ENCODE measurements around the gene CYB561D1.

The CYB561D1 gene

GRCh38 chr1:109546311-109547109 is 52.6 kb downstream of the CYB561D1 start (continued):
- TF ChIP-seq, protein P1, sequence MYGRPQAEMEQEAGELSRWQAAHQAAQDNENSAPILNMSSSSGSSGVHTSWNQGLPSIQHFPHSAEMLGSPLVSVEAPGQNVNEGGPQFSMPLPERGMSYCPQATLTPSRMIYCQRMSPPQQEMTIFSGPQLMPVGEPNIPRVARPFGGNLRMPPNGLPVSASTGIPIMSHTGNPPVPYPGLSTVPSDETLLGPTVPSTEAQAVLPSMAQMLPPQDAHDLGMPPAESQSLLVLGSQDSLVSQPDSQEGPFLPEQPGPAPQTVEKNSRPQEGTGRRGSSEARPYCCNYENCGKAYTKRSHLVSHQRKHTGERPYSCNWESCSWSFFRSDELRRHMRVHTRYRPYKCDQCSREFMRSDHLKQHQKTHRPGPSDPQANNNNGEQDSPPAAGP (tag by site-specific recombination; IDR thresholded peaks at IDR 0.05): no peak
- TF ChIP-seq HOXA7 (CRISPR knock-in tag; IDR thresholded peaks at IDR 0.05; ENCODE audit: borderline replicate concordance): no peak
- TF ChIP-seq ZNF366 (tag by site-specific recombination; conservative IDR thresholded peaks at IDR 0.05): peak; percentile 68
- TF ChIP-seq ZNF677 (tag by site-specific recombination; IDR thresholded peaks at IDR 0.05): no peak
- 0 out of 2 replicates have a peak, but pooled peaks have one; percentile 24 for TF ChIP-seq SP7 (tag by site-specific recombination; IDR thresholded peaks at IDR 0.05)

DNA sequence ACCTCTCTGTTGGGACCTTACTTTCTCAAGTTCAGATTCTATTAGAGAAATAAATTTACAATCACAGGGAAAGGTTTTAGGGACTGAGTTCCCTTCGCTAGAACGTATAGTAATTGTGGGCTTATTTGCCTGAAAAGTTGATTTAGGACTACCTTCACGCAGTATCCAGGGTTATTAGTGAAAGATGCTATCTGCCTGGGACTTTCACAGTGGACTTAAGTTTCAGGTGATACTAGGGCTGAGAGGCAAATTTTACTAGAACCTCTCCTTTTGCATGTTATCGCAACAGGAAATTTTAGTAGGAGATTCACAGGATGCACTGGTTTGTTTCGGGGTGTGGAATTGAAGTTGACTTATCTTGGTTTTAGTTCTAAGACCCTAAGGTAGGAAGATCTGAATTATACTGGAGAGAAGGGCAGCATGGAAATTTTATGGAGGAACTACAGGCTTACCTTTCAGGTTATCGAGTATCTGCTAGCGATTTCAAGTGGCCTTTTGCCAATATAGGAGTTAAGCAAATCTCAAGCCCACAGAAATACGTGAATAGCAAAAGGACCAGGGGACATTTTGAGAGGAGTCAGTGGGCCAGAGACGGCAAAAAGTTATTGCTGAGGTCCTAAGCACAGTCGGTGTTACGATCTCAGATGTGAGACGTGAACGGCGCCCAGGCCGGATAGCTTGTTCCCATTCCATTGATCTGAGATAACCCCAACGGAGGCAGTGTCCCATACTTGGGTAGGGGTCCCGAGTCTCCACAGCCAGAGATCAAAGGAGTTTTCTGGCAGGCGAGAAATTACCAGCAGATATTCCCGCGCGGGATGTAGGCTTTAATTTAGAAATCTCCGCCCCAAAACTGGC is 53.8 kb downstream of the CYB561D1 start:
- TF ChIP-seq ZNF558 (tag by site-specific recombination; IDR thresholded peaks at IDR 0.05) (no peak), ZNF621 (tag by site-specific recombination; IDR thresholded peaks at IDR 0.05) (no peak), ZNF768 (tag by site-specific recombination; IDR thresholded peaks at IDR 0.05) (no peak), ZNF335 (tag by site-specific recombination; conservative IDR thresholded peaks at IDR 0.05) (0 out of 2 replicates have a peak, but pooled peaks have one; percentile 9), HOXA7 (CRISPR knock-in tag; IDR thresholded peaks at IDR 0.05; ENCODE audit: borderline replicate concordance) (no peak), ZNF184 (tag by site-specific recombination; IDR thresholded peaks at IDR 0.05) (0 out of 2 replicates have a peak, but pooled peaks have one; percentile 22), ZNF292 (tag by site-specific recombination; IDR thresholded peaks at IDR 0.05; ENCODE audit: borderline replicate concordance, low read depth) (no peak)
- Histone ChIP-seq H3K4me1 (ENCODE audit: control insufficient read depth, insufficient read depth, low read length) (peaks cover 6% of the 10 kb centered on the region; the same call in 1 of the 2 replicates), H3K27ac (ENCODE audit: extremely low read depth, low read depth, low read length) (peak overlapping the region; percentile 78), H3K4me3 (ENCODE audit: low read depth, low read length) (peak overlapping the region; percentile 57), H3K36me3 (ENCODE audit: control insufficient read depth in 2 of 2, insufficient read depth in 1 of 2, low read length in 2 of 2) (no peaks in the 10 kb centered on the region; a peak in 1 of 3 replicates), H3K9me3 (ENCODE audit: control insufficient read depth, insufficient read depth, low read depth, low read length) (no peaks in the 10 kb centered on the region)
- POLR2A ChIA-PET: interaction anchor here (0.6 to 3.1 kb wide), 34 partner anchors 9 to 734 kb away, joined by 3 to 44 read pairs (median 5); partner anchors contain the start of genes AHCYL1, AMIGO1, AMPD2 and ATXN7L2
- CTCF ChIA-PET: interaction anchor here (0.6 to 6.1 kb wide), 21 partner anchors 11 to 512 kb away, joined by 3 to 158 read pairs (median 7); no protein-coding TSS in a partner anchor

DNA sequence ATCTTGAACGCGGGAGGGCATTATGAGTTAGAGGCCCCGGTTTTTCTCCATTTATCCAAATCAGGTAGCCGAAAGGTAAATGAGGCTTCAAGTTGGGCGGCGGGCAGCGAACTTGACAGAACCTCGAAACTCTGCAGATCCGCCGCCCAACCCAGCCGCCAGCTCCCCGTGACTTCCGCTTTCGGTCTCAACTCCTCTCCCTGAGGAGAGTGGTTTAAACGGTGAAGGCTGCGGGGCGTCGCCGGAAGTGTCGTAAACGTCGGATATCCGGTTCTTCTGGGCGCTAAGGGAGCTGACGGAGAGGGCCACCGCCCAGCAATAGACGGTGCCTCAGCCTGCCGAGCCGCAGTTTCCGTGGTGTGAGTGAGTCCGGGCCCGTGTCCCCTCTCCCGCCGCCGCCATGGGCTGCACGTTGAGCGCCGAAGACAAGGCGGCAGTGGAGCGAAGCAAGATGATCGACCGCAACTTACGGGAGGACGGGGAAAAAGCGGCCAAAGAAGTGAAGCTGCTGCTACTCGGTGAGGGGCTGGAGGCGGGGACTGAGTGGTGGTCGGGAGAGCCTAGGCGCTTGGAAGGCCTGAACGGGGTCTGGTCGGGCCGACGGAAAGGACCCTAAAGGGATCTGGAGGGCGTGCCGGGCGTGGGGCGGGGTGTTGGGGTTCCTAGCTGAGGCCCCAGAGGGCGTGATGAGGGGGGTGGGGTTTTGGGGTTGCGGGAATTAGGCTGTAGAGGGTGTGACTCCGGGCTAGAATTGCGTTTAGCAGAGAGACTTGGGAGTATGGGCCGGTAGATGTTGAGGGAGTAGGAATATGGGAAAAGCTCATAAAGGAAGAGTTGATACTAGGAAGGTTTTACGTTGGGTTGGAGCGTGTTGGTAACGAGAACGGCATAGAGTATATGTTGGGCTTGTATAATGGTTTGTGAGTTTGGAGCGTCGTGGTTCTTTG is 54.7 kb downstream of the CYB561D1 start, which contains the start of gene GNAI3:
Gene GNAI3 (plus strand): TSS at position 295 of the 947 bp plus-strand sequence. CDS start 106 bp downstream, at position 401.
- CTCF ChIA-PET: interaction anchor here (0.6 to 3.1 kb wide), 18 partner anchors 11 to 511 kb away, joined by 3 to 32 read pairs (median 4); no protein-coding TSS in a partner anchor
- no peaks in the 10 kb centered on the region; a peak in 1 of 3 replicates for H3K36me3 ChIP-seq (ENCODE audit: control insufficient read depth in 2 of 2, insufficient read depth in 1 of 2, low read length in 2 of 2)
- H3K4me1 ChIP-seq (ENCODE audit: control insufficient read depth, insufficient read depth, low read length): peaks cover 6% of the 10 kb centered on the region; the same call in 1 of the 2 replicates
- H3K4me3 ChIP-seq (ENCODE audit: low read depth, low read length): peak within 1 kb of the TSS; percentile 57
- POLR2A ChIA-PET: interaction anchor here (0.7 to 3.1 kb wide), 38 partner anchors 9 to 735 kb away, joined by 3 to 44 read pairs (median 4); partner anchors contain the start of genes AHCYL1, AMIGO1, AMPD2 and ATXN7L2
- H3K9me3 ChIP-seq (ENCODE audit: control insufficient read depth, insufficient read depth, low read depth, low read length): no peaks in the 10 kb centered on the region
- H3K27ac ChIP-seq (ENCODE audit: extremely low read depth, low read depth, low read length): peak within 1 kb of the TSS; percentile 78
- TF ChIP-seq TRIM28 (IDR thresholded peaks at IDR 0.05; ENCODE audit: borderline replicate concordance, low read length) (no peak), ZNF596 (tag by site-specific recombination; IDR thresholded peaks at IDR 0.05) (no peak), ZNF274 (IDR thresholded peaks at IDR 0.05; ENCODE audit: low read length) (no peak), ZNF274 (tag by site-specific recombination; IDR thresholded peaks at IDR 0.05; ENCODE audit: borderline replicate concordance) (no peak), ZNF335 (tag by site-specific recombination; conservative IDR thresholded peaks at IDR 0.05) (peak; percentile 99), HOXA7 (CRISPR knock-in tag; IDR thresholded peaks at IDR 0.05; ENCODE audit: borderline replicate concordance) (0 out of 2 replicates have a peak, but pooled peaks have one; percentile 32), ZNF501 (tag by site-specific recombination; IDR thresholded peaks at IDR 0.05) (peak; percentile 90), TSHZ1 (tag by site-specific recombination; IDR thresholded peaks at IDR 0.05; ENCODE audit: borderline replicate concordance) (no peak), ZNF391 (tag by site-specific recombination; IDR thresholded peaks at IDR 0.05; ENCODE audit: borderline replicate concordance, low read depth) (peak; percentile 51; the same call in 1 of the 2 replicates), PBX3 (CRISPR knock-in tag; IDR thresholded peaks at IDR 0.05) (peak; percentile 89), ZBTB21 (tag by site-specific recombination; IDR thresholded peaks at IDR 0.05) (peak; percentile 82)
- TF ChIP-seq, protein P1 (tag by site-specific recombination; IDR thresholded peaks at IDR 0.05): peak; percentile 73

Data from HEK293 (cell line).